Measurements from ENCODE around the gene RENBP.

Gene RENBP

DNA sequence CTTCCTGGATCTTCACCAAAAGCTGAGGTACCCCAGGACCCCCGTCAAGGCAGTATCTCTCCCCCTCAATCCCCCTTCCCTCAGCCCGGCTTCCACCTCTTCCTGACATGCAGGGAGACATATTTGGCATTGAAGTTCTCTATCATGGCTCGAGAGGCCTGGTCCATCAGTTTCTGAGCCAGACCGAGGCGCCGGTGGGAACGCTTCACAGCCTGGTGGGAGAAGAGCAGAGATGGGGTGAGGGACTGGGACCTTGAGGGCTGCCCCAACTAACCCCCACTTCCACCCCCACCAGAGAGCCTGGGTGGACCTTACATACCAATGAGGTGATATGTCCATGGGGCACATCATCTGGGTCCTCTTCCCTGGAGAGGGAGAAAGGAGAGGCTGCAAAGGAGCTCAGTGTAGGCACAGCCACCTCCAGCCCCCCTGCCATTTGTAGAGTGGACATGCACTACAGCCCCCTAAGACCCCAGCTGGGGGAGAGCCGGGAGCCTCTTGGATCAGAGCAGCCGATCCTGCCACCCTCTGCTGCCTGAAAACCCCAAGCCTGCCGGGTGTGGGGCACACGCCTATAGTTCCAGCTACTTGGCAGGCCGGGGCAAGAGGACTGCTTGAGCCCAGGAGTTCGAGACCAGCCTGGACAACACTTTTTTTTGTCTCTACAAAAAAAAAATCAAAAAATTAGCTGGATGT is 12.1 kb downstream of the RENBP start:
- DNase-seq (ENCODE audit: low read depth): no peak

DNA sequence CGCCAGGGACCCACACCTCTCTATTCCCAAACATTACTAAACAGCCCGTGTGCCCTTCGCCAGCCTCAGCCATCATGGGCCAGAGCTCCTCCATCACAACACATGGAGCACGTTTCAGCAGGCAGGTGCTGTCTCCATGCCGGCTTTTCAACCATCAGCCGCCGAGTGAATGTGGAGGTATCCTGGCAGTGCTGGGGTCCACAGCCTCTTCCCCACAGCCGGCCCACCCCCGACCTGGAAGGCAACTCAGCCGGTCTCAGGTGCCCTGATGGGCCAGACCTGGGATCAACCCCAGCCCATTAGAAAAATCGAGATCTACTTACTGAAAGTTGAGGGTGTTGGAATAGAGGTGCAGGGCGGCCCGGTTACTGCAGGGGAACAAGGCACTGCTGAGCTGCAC is 12.7 kb downstream of the RENBP start:
- DNase-seq (ENCODE audit: low read depth): no peak

- no peak for DNase-seq (ENCODE audit: low read depth)
Measured at GRCh38 chrX:153931151-153931550, 13.3 kb downstream of the RENBP start.

GRCh38 chrX:153930011-153930910 is 14.2 kb downstream of the RENBP start:
- DNase-seq (ENCODE audit: low read depth): no peak

GRCh38 chrX:153929576-153929975 is 14.9 kb downstream of the RENBP start:
- DNase-seq (ENCODE audit: low read depth): no peak

DNA sequence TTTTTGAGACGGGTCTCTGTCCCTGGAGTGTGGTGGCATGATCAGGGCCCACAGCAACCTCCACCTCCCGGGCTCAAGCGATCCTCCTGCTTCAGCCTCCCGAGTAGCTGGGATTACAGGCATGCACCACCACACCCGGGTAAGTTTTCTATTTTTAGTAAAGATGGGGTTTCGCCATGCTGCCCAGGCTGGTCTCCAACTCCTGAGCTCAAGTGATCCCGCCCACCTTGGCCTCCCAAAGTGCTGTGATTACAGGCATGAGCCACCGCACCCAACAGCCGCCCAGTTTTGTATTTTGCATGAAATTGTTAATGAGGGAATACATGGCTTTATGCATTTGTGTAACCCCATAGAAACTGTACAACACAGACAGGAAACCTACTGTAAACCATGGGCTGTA is 15.6 kb downstream of the RENBP start:
- no peak for DNase-seq (ENCODE audit: low read depth)

DNA sequence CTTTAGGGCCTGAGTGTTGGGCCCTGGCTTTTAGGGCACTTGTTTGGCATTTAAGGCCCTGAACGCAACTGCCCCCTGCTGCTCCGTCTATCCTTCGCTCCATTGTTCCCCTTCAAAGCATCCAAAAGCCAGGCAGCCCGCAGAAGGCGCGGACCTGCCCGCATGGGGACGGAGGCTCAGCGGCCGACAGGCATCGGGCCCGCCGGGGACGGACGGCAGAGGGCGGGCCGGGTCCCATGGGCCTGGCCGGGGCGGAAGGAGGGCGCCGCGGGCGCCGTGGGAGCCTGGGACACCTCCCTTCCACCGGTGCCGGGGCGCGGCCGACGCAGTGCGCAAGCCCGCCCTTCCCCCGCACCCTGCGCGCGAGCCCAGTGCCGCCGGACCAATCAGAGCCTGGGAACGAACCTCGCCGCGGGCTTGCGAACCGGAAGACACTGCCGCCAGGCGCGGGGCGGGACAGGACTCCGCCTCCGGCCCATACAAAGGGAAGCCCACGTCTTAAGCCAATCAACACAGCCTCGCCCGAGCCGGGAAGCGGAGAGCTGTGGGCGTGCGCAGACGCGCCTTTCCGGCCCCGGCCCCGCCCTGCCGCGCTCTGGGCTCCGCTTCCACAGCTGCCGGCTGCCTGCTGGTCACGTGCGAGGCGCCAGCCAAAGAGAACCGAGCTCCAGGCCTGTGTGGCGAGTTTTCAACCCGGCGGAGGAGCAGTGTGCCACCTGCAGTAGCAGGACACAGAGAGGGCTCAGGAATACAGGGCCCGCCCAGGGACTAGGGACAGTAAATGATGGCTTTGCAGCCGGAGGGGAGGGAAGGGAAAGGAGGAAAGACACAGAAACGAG is 16.3 kb downstream of the RENBP start:
- peak; percentile 89 for DNase-seq (ENCODE audit: low read depth)

DNA sequence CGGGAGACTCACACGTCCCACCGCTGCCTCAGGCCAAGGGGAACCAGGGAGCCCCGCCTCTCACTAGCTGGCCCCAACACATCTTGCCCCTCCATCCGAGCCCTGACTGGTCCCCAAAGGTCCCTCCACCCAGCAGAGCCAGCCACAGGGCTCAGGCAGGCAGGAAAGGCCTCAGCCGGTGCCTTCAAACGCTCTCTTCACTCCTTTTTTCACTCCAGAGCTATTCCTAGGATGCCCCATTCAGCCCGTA is 16.8 kb downstream of the RENBP start:
- no peak for DNase-seq (ENCODE audit: low read depth)

DNA sequence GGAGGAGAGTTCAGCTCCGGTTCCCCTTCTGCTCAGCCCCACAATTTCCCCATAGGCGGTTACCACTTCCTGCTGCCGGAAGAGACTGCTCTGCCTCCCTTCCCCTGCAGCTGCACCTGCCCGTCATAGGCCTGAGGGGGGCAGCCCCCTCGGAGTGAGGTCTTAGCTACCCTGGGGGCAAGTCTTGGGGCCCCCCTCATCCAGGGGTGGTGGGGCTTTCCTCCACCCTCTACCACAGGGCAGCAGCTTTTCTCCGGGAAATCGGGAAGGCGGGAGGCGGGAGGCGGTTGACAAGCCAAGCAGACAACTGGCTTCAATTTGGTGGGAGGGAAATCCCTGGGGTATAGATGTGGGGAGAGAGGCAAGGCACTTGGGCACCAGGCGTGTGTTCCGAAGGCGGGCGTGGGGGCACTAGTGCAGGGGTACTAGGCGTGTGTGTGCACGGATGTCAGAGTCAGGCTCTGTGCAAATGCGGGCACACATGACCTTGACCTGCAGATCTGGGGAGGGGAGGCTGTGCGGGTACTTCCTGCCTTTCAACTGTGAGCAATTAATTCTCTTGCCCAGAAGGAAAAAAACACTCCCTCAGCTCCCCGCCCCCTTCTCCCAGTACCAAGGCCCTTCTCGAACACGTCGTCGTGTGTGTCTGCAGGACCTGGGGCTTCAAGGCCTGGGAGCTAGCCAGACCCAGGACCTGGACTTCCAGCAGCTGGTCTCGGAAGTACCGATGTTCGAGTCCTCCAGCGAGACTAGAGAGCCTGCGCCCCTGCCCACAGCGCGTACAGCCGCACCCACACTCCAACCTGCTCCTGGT is 17.4 kb downstream of the RENBP start:
- peak; percentile 81 for DNase-seq (ENCODE audit: low read depth)

GRCh38 chrX:153926552-153926857 is 17.9 kb downstream of the RENBP start:
- DNase-seq (ENCODE audit: low read depth): no peak

GRCh38 chrX:153925739-153926551 is 18.5 kb downstream of the RENBP start, which contains the start of gene ARHGAP4:
Gene ARHGAP4, minus strand, starts transcription at chrX:153926264. Its CDS starts 62 bp downstream, at chrX:153926202.
- DNase-seq (ENCODE audit: low read depth): no peak

- no peak for DNase-seq (ENCODE audit: low read depth)
Measured at GRCh38 chrX:153925387-153925738, 19.1 kb downstream of the RENBP start.

DNA sequence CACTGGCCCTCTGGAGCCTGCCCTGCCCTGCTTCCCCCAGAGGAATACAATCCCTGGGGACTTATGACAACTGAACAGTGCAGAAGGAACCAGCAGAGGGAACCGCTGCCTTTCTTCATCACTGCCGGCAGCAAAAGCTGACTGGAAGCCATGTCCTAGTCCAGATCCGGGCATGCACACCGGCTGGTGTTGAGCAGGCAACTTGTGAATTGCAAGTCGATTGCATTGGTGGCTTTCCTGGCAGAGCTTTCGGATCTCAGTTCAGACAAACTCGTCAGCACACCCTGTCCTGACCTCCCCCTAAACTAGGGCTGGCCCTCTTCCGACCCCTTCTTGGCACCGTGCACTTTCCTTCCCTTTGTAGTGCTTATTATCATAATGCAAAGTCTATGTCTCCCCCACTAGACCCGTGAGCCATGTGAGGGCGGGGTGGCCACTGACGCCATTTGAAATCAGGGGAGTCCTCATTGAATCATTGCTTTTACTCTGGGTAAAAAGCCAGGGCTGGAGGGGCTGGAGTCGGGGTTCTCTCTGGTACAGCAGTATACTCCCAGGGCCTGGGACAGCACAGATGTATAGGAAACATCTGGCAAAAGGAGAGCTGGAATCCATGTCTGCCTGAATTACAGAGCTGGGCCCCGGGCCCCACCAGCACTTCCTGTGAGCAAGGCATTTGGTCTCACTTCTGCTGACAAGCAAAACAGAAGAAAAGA is 20.1 kb downstream of the RENBP start:
- no peak for DNase-seq (ENCODE audit: low read depth)

DNA sequence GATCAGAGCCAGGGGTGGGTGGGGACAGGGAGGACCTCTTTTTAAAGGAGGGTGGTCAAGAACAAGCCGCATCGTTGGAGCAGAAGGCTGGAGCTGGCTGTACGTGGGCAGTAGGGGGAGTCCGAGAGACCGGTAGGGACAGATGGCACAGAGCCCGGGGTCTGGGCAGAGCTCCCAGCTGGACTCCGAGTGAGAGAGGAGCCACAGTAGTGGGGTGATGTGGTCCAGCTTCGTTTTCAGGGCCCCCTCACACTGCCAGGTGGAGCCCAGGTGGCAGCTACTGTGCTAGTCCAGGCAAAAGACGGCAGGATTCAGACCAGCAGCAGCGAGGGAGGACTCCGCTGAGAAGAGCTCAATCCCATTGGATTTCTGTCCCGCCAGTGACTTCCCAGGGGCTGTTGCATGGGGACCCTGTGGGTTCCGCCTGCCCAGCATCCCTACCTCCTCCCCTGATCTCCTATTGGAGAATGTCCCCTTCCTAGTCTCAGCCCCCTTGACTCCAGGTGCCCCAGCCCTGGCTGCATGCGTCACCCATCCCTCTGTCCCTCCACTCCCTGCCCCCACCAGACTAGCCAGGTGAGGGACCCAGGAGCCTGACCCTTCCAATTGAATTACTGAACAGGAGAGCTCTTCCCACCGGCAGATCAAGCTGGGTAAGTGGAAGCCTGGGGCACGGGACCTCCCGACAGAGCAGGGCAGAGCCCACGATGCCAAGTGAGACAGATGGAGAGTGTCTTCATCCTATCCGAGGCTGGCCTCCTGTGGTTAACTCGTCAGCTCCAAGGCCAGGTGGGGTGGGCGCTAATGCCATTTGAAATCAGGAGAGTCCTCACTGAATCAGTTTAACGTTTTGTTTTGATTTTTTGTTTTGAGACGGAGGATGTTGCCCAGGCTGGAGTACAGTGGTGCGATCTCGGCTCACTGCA is 21.2 kb downstream of the RENBP start:
- no peak for DNase-seq (ENCODE audit: low read depth)

DNA sequence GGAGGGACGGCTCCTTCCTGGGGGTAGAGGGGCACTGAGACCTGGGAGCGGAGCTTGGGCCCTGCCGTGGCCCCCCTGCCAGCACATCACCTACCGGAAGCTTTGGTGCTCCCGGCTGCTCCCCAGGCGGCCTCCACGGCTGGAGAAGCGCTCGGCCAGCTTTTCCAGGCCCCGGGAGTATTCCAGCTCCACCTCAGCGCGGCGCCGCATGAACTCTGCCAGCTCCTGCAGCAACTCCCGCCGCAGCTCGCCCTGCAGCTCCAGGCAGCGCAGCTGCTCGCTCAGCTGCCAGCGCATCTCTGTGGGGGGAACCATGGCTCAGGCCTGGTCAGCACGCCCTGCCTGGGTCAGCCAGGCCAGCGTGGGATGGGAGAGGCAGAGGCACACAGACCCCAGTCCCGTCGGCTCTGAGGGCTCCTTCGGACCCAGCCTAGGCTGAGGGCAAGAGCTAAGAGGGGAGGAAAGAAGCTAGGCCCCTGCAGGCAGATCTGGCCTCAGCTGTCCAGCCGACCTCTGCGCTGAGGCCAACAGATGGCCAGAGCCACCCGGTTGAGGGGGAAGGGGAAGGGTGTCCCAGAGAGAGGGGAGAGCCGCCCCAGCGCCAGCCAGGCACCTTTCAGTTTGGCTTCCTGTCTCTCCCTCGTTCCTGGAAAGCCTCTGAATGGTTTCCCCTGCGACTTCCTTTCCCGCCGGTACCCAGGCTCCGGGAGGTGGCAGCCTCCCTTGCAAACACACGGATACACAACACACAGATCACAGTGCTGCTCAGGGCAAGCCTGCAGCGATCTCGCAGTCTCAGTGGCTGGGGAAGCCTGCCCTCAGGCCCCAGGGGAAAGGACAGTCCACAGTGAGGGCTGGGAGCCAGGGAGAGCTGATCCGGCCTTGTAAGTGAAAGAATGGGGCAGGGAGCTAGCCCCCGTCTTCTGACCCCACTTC is 22.7 kb downstream of the RENBP start:
- no peak for DNase-seq (ENCODE audit: low read depth)

- DNase-seq (ENCODE audit: low read depth): no peak
Measured at GRCh38 chrX:153921070-153921469, 23.4 kb downstream of the RENBP start.

- DNase-seq (ENCODE audit: low read depth): no peak
Measured at GRCh38 chrX:153920546-153920945, 23.9 kb downstream of the RENBP start.

DNA sequence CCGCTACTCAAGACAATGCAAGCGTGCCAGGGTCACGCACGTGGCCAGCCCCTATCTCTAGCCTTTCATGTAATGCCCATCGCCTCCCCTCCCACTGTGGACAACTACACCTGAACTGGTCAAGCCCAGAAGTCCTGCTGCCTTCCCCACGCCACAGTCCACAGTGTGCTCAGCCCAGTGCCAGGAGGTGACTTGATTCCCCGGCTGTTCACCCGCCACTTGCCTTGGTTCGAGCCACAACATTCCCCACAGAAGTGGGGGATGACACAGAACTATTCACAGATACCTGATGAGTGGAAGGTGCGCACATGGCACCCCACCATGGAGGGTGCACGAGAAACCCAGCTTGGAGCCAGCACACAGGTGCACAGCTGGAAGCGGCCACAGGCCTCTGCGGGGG is 25.2 kb downstream of the RENBP start:
- DNase-seq (ENCODE audit: low read depth): no peak
